Astrocyte (in vitro differentiated cells and primary cell): ENCODE measurements around the gene SFMBT2. TPM values are rescaled to one million over a fixed set of nuclear protein-coding genes. Genes with fewer than 3 reads are reported as not detected.

Experiments
- DNase-seq: peaks from one replicate; pipeline ENCODE4 v3.0.0-alpha.2; 2010; ENCODE audit warnings: low read depth
- FAIRE-seq: peaks from 2 replicates; lab custom pipeline; 2011; peaks lifted over from hg19 to GRCh38; lab: Jason Lieb, UNC
- H2AFZ ChIP-seq: 2 replicates; pipeline ENCODE4 v1.6.0; 2012; ENCODE audit warnings: low read depth, low read length, inconsistent platforms
- H3K27ac ChIP-seq: 2 replicates; pipeline ENCODE4 v1.5.1; 2011; ENCODE audit warnings: low read depth, low read length, inconsistent platforms
- H3K27me3 ChIP-seq: 2 replicates; pipeline ENCODE4 v1.6.0; 2011; ENCODE audit warnings: low read length, inconsistent platforms; ENCODE audit not compliant: insufficient read depth
- H3K36me3 ChIP-seq: 2 replicates; pipeline ENCODE4 v1.5.1; 2011; ENCODE audit warnings: low read length, inconsistent platforms; ENCODE audit not compliant: insufficient read depth
- H3K4me1 ChIP-seq: 2 replicates; pipeline ENCODE4 v1.5.1; 2011; ENCODE audit warnings: low read length, inconsistent platforms; ENCODE audit not compliant: insufficient read depth
- H3K4me2 ChIP-seq: 2 replicates; pipeline ENCODE4 v1.6.0; 2012; ENCODE audit warnings: low read length, inconsistent platforms
- H3K4me3 ChIP-seq: 2 replicates; pipeline ENCODE4 v1.5.1; 2011; ENCODE audit warnings: low read depth, mild to moderate bottlenecking, low read length, inconsistent platforms; ENCODE audit not compliant: insufficient read depth
- H3K79me2 ChIP-seq: 2 replicates; pipeline ENCODE4 v1.6.0; 2012; ENCODE audit warnings: mild to moderate bottlenecking, low read length, inconsistent platforms; ENCODE audit not compliant: insufficient read depth
- H3K9ac ChIP-seq: 2 replicates; pipeline ENCODE4 v1.6.0; 2012; ENCODE audit warnings: mild to moderate bottlenecking, low read length, inconsistent platforms
- H3K9me3 ChIP-seq: 2 replicates; pipeline ENCODE4 v1.5.1; 2012; ENCODE audit warnings: low read depth, mild to moderate bottlenecking, low read length, inconsistent platforms; ENCODE audit not compliant: insufficient read depth
- H4K20me1 ChIP-seq: 2 replicates; pipeline ENCODE4 v1.6.0; 2012; ENCODE audit warnings: low read length, inconsistent platforms; ENCODE audit not compliant: insufficient read depth
- H3K27ac Mint-ChIP-seq: one replicate; pipeline ENCODE4 v1.8.0; 2021; ENCODE audit warnings: mild to moderate bottlenecking, mixed read lengths; ENCODE audit not compliant: unreplicated experiment
- H3K27me3 Mint-ChIP-seq: one replicate; pipeline ENCODE4 v1.8.0; 2021; ENCODE audit warnings: low read depth, mixed read lengths; ENCODE audit not compliant: unreplicated experiment
- H3K36me3 Mint-ChIP-seq: one replicate; pipeline ENCODE4 v1.8.0; 2021; ENCODE audit warnings: low read depth, mixed read lengths; ENCODE audit not compliant: unreplicated experiment
- H3K4me1 Mint-ChIP-seq: one replicate; pipeline ENCODE4 v1.8.0; 2021; ENCODE audit warnings: low read depth, mixed read lengths; ENCODE audit not compliant: unreplicated experiment
- H3K4me3 Mint-ChIP-seq: one replicate; pipeline ENCODE4 v1.8.0; 2021; ENCODE audit warnings: mild to moderate bottlenecking, moderate library complexity, mixed read lengths; ENCODE audit not compliant: unreplicated experiment
- H3K9me3 Mint-ChIP-seq: one replicate; pipeline ENCODE4 v1.8.0; 2021; ENCODE audit warnings: mild to moderate bottlenecking, mixed read lengths; ENCODE audit not compliant: unreplicated experiment
- CTCF ChIP-seq: IDR thresholded peaks from 2 replicates; pipeline ENCODE4 v1.5.1; 2011; ENCODE audit warnings: low read depth, mild to moderate bottlenecking, inconsistent platforms, low read length, moderate library complexity; ENCODE audit not compliant: insufficient read depth
- EZH2 ChIP-seq: IDR thresholded peaks from 2 replicates; pipeline ENCODE4 v1.6.1; 2012; ENCODE audit warnings: mild to moderate bottlenecking, low read length, inconsistent platforms; ENCODE audit not compliant: insufficient read depth
- total RNA-seq: library from RNA; stranded (reverse); gene quantifications from 2 replicates; pipeline ENCODE4 v1.2.1, GENCODE V29; 2021

SFMBT2 gene
- total RNA-seq, 1 donor from 2014 or later, result 3.9 TPM

DNA sequence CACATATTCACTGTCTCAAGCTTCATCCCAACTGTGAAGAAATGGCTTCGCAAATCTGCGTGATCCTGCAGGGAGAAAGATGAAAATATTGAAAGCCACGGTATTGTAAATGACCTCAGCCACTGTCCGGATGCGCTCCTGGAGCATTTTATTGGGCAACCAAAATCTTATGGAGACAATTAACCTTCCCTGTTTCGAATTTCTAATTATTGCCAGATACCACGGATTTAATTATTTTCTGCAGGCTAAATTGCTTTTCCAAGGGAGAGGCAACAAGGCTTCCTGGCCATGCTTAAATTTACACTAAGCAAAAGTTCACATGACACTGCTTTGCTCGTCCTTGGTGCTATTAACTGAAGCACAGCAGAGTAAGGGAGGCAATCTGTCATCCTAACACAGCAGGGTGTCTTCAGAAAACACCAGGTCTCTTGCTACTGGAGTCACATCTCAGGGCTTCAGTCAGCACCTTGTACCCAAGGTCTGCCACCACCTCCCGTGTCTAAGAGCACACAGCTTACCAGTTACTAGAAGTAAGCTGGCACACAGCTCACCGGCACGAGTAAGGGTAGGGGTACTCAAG, 162.2 kb downstream of the SFMBT2 start:
- H3K4me3 Mint-ChIP-seq, result no peak overlapping the region
- FAIRE-seq (no peak), DNase-seq (no peak)
- Histone ChIP-seq H4K20me1 (no peaks in the 10 kb centered on the region), H3K4me3 (no peak overlapping the region), H3K79me2 (no peaks in the 10 kb centered on the region), H3K9me3 (no peaks in the 10 kb centered on the region), H3K4me1 (no peaks in the 10 kb centered on the region), H3K9ac (no peak overlapping the region), H3K27me3 (no peaks in the 10 kb centered on the region), H3K36me3 (no peaks in the 10 kb centered on the region), H2AFZ (no peak overlapping the region), H3K4me2 (no peak overlapping the region), H3K27ac (no peak overlapping the region)
- H3K9me3 Mint-ChIP-seq, result no peaks in the 10 kb centered on the region
- TF ChIP-seq EZH2 (no peak), CTCF (no peak)
- H3K27ac Mint-ChIP-seq, result no peak overlapping the region
- H3K36me3 Mint-ChIP-seq, result peaks cover 1% of the 10 kb centered on the region
- H3K4me1 Mint-ChIP-seq, result peaks cover 6% of the 10 kb centered on the region
- H3K27me3 Mint-ChIP-seq, result no peaks in the 10 kb centered on the region

DNA sequence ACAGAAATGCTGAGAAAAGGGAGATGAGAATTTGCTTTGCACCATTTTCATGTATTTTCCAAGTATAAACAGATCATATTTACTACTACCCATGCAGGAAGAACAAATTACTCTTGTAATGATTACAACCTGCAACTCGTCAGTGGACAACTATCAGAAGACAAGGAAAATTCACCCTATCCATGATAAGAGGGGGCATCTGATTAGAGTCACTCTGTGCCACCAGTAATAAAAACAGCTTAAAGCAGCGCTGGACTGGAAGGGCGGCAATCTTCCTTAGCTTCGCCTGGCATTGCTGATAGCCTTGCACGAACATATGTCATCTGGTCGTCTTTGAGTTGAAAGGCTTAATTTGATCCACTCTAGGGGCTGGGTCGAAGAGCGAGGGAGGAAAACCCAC, 162.7 kb downstream of the SFMBT2 start:
- no peak overlapping the region for H3K27ac ChIP-seq
- no peak for TF ChIP-seq CTCF
- no peak for TF ChIP-seq EZH2
- no peak overlapping the region for H3K9ac ChIP-seq
- H3K36me3 Mint-ChIP-seq, result peaks cover 1% of the 10 kb centered on the region
- DNase-seq, result no peak
- H3K9me3 ChIP-seq, result no peaks in the 10 kb centered on the region
- no peak overlapping the region for H2AFZ ChIP-seq
- H3K4me1 ChIP-seq, result no peaks in the 10 kb centered on the region
- no peak overlapping the region for H3K4me2 ChIP-seq
- no peak for FAIRE-seq
- no peaks in the 10 kb centered on the region for H4K20me1 ChIP-seq
- no peak overlapping the region for H3K27ac Mint-ChIP-seq
- no peaks in the 10 kb centered on the region for H3K36me3 ChIP-seq
- H3K4me3 ChIP-seq, result no peak overlapping the region
- peaks cover 7% of the 10 kb centered on the region for H3K4me1 Mint-ChIP-seq
- no peaks in the 10 kb centered on the region for H3K27me3 ChIP-seq
- no peaks in the 10 kb centered on the region for H3K9me3 Mint-ChIP-seq
- H3K27me3 Mint-ChIP-seq, result no peaks in the 10 kb centered on the region
- no peaks in the 10 kb centered on the region for H3K79me2 ChIP-seq
- no peak overlapping the region for H3K4me3 Mint-ChIP-seq

- H3K4me1 Mint-ChIP-seq, result peaks cover 4% of the 10 kb centered on the region
- H3K4me3 ChIP-seq, result no peak overlapping the region
- H3K9me3 ChIP-seq, result no peaks in the 10 kb centered on the region
- no peaks in the 10 kb centered on the region for H3K36me3 ChIP-seq
- H3K36me3 Mint-ChIP-seq, result no peaks in the 10 kb centered on the region
- H3K27ac ChIP-seq, result no peak overlapping the region
- H3K9ac ChIP-seq, result no peak overlapping the region
- FAIRE-seq (no peak), DNase-seq (no peak)
- no peak overlapping the region for H3K27ac Mint-ChIP-seq
- no peaks in the 10 kb centered on the region for H3K4me1 ChIP-seq
- no peaks in the 10 kb centered on the region for H3K9me3 Mint-ChIP-seq
- no peaks in the 10 kb centered on the region for H3K27me3 ChIP-seq
- no peak overlapping the region for H3K4me2 ChIP-seq
- H4K20me1 ChIP-seq, result no peaks in the 10 kb centered on the region
- H3K4me3 Mint-ChIP-seq, result no peak overlapping the region
- no peaks in the 10 kb centered on the region for H3K27me3 Mint-ChIP-seq
- H3K79me2 ChIP-seq, result no peaks in the 10 kb centered on the region
- H2AFZ ChIP-seq, result no peak overlapping the region
- no peak for TF ChIP-seq EZH2
- TF ChIP-seq CTCF, result no peak
Observed at GRCh38 chr10:7245505-7245904, 165.3 kb downstream of the SFMBT2 start.
